Smooth muscle cell of the brain vasculature (primary cell): ENCODE measurements around the gene PHF5A.
A peak's percentile ranks its signal among the peaks of the same experiment; 100 is the strongest.
"Not testable (repeated sequence)": the region's sequence is repeated elsewhere in the genome, so short reads cannot be mapped to it uniquely, and the experiment has no call there.

Experiments used
- DNase-seq: peaks from one replicate; pipeline ENCODE4 v3.0.0-alpha.2; 2012; ENCODE audit warnings: low read depth, low spot score

Gene PHF5A

DNA sequence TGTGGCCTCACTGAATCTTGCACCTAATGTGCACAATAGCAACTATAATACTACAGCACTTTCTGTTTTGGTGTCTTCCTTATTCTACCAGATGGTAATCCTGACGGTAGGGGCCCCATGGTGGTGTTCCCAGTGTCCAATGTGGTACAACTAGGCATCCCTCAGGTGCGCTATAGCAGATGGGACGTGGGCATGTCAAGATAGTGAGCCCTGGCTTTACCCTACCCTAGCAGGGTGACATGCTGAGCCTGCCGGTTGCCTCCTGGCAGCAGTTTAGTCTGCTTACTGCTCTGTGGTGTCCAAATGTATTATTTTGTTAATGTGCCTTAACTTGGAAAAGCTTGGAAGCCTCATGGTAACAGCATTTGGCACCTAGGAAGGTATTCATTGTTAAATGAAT, 19.6 kb upstream of the PHF5A start:
- DNase-seq = no peak

DNA sequence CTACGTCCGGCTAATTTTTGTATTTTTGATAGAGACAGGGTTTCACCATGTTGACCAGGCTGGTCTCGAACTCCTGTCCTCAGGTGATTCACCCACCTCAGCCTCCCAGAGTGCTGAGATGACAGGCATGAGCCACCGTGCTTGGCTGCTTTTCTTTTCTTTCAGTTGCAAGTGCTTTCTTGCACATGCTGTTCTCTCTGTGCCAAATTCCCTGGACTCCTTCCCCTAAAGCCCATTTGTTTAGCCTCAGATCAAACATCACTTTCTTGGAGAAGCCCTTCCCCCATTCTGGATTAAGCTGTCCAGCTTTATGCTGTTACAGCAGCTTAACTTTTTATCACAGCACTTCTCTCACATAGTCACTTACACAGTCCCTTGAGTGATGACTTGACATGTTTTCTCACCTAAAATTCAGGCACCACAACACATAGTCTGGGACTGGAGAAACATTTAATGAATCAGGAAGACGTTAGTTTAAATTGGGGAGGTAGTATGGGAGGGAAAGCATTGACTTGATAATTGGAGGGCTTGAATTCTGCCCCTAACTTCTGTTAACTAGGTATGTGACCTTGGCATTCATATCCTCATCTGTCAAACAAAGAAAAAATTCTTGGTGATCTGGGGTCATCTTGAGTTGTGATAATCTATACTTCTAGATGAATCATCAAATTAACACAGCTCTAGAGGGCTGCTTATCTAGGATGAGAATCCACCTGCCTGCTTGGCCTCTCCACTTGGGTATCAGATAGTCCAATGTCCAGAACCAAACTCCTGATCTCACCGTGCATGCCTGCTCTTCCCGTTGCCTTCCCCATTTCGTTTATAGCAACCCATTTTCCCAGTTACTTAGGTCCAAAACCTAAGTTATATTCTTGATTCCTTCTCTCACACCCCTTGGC, 18.8 kb upstream of the PHF5A start:
- DNase-seq = no peak

DNA sequence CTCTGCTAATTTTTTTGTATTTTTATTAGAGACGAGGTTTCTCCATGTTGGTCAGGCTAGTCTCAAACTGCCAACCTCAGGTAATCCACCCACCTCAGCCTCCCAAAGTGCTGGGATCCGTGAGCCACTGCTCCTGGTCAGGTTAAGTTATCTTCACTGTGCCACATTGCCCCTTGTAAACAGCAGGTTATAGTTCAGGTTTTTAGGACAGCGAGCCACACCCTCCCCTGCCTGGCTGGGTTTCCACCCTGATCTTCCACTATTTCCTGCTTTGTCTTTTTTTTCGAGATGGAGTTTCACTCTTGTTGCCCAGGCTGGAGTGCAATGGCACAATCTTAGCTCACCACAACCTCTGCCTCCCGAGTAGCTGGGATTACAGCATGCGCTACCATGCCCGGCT, 16.5 kb upstream of the PHF5A start:
- DNase-seq = no peak

DNA sequence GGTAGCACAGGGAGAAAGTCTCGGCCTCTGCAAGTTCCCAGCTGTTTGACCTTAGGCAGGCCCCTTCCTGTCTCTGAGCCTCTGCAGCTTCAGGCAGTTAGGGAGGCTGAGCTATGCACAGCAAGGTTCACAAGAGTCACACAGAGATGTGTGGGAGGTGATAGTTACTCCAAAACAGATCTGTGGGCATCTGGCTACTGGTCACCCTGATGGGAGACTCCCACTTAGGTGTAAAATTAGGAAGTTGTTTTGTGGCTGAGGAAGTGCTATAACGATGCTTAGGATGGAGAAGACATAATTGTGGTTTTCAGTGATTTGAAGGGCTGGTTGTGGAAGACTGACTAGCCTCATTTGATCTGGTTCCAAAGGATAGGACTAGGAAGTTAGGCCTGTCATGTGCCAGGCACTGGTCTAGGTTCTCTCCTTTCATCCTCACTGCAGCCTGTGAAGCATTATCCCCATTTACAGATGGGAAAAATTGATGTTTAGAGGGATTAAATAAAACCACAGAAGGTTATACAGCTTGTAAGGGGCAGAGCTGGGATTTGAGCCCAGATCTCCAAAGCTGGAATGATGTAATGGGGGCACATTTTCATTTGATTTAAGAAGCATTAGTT, 13.9 kb upstream of the PHF5A start:
- no peak for DNase-seq

DNA sequence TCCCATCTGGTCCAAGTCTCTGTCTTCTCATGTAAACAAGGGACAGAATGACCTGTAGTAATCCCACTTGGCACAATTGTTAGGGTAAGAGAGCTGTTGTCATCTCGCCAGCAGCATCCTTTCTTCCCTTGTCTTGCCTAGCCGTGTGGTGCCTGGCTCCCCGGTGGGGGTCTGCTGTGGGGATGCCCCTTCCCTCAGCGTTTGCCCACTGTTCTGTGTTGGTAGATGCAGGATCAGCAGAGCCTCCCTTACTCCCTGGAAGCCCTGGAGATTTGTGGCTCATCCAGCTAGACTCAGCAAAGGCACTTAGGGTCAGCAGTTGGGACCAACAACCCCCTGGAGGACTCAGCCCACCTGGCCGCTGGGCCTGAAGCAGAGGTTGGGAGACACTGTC, 13.4 kb upstream of the PHF5A start:
- DNase-seq = no peak

DNA sequence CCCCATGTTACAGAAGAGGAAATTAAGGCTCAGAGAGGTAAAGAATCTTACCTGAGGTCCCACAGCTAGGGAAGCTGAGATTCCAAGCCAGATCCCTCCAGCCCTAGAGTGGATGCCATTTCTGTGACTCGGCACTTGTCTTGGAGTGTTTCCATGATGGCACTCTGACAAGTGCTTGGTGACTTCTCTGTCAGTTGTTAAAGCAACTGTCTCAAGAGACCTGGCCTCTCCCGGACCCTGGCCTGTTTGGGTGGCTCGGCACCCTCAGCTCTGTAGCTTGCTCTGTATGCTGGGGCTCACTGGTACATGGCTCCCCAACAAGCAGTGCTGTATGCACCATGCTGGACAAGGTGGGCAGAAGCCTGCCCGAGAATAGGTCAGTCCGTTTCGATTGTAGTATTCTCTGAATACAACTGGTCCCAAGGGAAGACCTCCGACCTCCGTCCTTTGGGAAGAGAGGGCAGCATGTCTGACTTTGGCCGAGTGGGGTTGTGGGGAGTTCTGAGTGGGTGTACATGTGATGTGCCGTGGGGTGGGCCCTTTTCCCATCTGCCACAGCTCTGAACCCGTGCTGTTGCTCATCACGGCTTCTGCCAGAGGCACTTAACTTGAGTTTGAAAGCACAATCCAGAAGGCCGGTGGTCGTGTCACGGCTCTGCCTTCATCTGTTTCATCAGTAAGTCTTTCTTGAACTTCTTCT, 12.8 kb upstream of the PHF5A start:
- DNase-seq = no peak

DNA sequence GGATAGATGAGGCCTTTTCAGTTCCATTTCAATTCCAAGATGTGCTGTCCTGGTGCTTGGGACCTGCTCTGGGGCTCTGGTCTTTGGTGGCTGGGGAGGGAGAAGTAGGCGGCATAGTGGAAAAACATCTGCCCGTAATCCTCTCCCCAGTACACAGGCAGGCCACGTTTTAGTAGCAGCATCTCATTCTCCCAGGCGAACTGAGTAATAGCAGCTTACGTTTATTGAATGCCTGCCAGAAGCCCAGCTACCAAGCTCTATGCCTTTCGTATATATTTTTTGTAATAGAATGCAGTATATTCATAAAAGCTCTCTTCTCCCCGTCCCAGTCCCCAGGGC, 11.9 kb upstream of the PHF5A start:
- no peak for DNase-seq

DNA sequence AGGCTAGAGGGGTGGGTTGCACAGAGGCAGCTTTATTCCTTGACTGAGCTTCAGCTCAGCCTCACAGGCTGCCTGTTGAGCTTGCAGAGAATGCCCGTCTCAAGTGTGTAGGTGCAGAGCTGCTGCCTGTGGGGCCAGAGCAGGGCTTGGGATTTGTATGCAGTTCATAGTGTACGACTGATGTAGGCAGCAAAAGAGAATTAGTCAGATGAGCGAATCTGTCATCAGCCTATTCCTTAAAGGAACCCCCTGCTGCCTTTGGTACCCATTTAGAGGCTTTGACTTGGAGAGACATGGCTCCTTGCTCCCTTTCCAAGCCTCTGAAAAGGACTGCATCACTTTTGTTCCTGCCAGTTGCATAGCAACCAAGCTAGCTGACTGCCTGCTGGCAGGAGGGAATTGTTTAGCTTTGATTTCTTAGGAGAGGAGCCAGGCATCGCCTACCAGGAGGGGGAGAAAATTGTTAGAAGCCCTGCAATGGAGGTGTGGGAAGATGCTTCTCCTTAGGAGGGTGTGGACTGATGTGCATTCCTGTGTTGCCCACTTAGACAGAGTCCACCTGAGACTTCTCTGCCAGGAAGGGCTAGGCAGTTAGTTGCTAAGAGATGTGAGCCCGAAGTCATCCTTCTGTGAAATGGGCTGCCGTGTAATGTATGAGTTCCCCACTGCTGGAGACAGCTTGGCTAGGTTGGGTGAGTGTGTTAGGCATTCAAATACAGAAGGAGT, 11.3 kb upstream of the PHF5A start:
- peak; percentile 28 for DNase-seq

DNA sequence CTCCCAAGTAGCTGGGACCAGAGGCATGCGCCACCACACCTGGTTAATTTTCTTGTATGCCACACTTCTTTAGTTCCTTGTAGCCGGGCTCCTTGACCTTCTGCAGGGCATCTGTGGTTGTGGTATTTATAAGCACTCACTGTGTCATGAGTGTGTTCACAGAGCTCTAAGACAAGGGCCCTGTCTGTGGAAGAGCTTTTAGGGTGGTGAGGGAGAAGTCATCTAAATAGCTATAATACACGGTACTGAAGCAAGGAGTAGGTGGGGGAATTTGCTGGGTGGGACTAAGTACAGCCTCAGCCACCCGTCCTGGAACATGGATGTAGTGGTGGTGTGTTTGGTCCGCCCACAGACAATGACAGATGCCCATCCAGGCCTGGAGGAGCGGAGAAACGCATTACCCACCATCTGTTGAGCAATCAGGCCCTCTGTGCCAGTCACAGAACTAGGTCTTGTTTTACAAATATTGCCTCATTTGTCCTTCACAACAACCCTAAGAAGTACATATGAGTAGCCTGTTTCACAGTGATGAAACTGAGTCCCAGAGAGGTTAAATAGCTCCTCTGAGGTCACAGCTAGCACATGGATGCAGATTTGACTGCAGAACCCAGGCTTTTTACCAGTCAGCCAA, 10.5 kb upstream of the PHF5A start:
- DNase-seq = no peak

DNA sequence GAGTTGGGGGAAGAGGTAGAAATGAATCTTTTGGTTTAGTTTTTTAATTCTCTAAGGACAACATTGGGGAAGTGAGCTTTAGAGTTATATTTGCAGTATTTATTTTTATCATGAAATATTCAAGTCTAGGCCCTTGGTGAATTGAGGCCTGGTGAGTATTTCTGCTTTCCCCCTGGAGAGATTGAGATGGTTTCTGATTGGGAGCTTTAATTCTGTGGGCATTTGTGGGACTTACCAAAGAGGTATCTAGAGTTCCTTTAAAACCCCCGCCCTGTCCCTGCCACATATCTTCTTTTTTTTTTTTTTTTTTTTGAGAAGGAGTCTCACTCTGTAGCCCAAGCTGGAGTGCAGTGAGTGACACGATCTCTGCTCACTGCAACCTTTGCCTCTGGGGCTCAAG, 10.0 kb upstream of the PHF5A start:
- no peak for DNase-seq

DNA sequence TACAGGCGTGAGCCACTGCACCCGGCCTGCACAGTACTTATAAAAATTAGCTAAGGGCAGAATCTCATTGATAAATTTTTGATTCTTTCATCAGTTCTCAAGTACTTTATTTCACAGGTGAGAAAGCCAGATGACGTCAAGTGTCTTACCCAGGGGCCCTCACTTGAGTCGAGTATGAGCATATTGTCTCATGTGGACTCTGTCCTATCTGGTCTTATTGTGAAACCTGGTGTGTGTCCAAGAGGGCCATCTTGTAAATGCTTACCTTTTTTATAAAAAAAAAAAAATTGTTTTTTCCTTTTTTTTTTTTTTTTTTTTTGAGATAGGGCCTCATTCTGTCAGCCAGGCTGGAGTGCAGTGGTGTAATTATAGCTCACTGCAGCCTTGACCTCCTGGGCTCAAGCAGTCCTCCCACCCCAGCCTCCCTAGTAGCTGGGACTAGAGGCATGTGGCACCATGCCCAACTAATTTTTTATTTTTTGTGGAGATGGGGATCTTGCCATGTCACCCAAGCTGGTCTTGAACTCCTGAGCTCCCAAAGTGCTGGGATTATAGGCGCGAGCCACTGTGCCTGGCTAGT, 6.5 kb upstream of the PHF5A start:
- no peak for DNase-seq

DNA sequence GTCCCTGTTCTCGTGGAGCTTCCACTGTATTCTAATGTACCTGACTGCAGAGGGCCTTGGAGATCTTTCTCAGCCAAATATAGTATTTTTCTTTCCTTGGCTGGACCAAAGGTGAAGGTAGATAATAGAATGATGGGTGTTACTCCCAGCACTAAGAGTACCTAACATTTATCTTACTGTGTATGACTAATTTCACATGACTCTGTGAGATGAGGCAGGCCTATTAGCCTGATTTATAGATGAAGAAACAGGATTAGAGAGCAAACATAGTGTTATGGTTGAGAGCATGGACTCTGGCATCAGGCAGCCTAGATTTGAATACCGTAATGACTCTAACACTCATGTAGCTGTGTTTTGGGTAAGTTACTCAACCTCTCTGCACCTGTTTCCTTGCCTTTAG, 3.1 kb upstream of the PHF5A start:
- no peak for DNase-seq

DNA sequence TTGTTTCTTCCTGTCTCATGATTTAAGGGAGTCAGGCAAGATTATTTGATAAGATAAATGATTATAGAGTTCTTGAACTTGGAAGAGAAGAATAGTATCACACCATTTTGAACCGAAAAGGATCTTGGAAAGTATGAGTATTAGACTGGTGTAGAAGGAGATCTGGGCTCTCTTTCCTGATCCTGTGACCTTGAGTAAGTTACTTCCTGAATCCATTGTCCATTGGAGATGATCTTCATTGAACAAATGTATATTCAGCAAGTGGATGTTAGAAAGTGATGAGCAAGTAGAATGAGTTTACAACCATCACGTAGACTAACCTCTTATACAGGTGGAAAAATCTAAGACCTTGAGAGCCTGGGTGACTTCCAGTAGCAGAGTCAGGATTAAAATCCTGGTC, 2.4 kb upstream of the PHF5A start:
- DNase-seq = no peak

DNA sequence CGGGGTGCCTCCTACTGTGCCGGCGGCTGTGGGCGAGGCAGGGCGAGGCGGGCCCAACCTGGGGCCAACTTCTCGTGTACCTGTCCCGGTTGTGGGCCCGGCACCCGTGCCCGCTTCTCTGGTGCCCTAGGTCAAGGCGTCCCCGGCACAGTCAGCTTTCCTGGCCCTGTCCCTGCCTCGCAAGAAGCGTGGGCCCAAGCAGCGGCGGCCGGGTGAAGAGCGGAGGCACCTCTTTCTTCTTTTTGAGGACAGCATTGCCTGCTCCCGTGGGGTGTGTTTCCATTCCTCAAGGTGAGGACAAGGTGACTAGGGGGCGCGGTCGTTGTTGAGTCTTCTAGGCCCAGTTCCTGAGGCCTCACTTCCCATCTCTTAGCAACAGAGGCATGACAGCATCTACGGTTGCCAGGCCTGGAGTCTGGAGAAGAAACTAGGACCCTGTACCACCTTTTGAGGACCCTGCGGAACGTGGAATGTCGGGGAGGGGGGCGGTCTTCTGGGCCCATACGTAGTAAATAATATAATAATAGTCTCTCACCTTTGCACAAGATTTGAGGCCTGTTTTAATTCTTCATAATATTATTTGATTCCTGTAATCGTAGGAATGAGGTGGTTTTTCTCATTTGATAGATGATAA, 843 bp upstream of the PHF5A start:
- DNase-seq = no peak

DNA sequence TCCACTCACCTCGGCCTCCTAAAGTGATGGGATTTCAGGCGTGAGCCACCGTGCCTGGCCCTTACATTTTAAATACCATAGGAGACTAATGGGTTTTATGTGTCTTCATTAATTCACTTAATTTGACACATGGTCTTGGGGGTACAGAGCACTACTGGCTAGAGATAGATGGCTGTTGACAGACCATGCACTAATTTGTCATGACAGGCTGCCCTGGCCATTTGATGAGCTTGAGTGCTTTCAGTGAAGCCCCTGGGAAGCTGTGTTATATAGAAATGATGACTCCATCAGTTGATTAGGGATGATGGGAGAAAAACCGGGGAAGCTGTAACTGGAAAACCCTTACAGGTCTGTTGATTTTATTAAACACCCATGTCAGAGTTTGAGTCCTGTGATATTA, 6.6 kb downstream of the PHF5A start:
- DNase-seq = no peak

DNA sequence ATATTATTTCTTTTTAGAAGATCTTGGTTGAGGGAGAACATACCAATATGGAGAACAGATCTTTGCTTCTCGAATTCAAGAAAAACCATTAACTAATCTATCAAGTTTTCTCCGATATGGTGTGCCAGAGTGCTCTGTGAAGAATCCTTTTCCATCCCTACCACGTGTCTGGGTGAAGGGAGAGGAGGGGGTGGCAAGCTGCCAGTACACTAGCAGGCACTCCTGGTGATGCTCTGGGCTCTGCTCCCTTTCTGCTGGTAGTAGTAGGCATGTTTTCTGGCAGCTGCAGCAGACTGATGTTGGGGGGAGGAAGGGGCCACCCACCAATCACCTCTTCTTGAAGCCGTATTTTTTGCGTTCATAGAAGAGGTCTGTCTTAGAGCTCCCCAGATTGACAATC, 8.4 kb downstream of the PHF5A start:
- not testable (repeated sequence) for DNase-seq

DNA sequence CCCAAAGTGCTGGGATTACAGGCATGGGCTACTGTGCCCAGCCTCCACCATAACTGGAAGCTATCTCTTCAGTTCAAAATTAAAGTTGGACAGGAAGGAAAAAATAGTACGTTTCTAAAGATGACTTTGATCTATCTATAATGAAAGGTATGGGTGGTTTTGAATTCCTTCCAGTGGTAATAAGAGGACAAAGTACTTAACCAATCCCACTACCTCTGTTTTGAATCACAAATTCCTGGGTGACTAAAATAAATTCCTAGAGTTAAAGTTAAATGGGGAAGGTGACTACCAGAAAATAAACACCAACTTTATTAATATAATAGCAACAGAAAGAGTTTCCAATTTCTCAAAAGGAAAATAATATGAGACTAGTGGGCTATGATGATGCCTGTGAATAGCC, 9.1 kb downstream of the PHF5A start:
- no peak for DNase-seq

DNA sequence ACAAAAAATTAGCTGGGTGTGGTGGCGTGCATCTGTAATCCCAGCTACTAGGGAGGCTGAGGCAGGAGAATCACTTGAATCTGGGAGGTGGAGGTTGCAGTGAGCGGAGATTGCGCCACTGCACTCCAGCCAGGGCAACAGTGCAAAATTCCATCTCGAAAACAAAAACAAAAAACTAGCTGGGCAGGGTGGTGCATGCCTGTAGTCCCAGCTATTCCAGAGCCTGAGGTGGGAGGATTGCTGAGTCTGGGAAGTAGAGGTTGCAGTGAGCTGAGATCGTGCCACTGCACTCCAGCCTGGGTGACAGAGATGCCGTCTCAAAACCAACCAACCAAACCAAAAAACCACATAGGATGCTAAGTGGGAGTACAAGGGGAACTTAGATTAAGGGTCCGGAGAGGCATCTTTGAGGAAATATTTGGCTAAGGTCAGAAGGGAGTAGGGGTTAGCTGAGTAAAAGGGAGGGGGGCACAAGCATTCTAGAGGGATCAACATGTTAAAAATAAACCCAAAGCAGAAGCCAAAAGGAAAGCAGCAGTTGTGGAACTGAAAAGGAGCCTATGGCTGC, 10.2 kb downstream of the PHF5A start:
- DNase-seq = no peak

DNA sequence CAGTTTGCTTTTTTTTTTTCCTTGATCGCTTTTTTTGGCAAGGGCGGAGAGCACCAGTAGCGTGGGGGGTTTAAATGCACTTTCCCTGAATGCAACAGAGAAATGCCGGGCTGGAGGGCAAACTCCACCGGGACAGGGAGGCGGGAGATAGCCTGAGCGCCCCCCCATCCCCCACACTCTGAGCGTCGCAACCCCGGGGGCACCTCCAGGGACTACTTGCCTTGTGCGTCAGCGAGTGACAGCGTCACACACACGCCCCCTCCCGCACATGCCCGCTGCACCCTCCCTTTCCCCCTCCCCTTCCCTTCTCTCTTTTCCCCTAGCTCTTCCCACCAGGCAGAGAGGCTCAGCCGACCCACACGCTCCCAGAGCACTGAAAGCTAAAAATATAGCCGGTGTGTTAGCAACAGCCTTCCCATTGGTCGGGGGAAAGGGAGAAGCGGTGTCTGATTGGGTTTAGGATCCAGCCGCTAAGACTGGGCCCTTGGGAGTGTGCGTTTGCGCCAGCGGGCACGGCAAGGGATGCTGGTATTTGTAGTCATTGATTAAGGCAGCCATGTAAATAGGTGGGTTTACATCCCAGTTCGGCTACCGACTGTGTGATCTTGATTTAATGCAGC, 20.2 kb downstream of the PHF5A start:
- DNase-seq = peak; percentile 97
